GM06990 (cell line): ENCODE data around the gene NAPSA.
A peak's percentile ranks its signal among the peaks of the same experiment; 100 is the strongest.

Experiments used
- DNase-seq: peaks from one replicate; pipeline ENCODE4 v3.0.0-alpha.2; 2011; ENCODE audit not compliant: insufficient read length; ENCODE audit errors: extremely low read depth
- H3K27me3 ChIP-seq: replicated peaks from 2 replicates; pipeline ENCODE4 v1.6.0; 2011; ENCODE audit warnings: low read length; ENCODE audit not compliant: control insufficient read depth, insufficient read depth
- H3K36me3 ChIP-seq: 2 replicates; pipeline ENCODE4 v1.5.1; 2011; ENCODE audit warnings: low read length; ENCODE audit not compliant: control insufficient read depth, insufficient read depth
- H3K4me3 ChIP-seq: replicated peaks from 2 replicates; pipeline ENCODE4 v1.5.1; 2011; ENCODE audit warnings: low read depth, mild to moderate bottlenecking, control low read depth, low read length
- CTCF ChIP-seq: IDR thresholded peaks from 2 replicates; pipeline ENCODE4 v1.5.1; 2011; ENCODE audit warnings: low read length, control low read depth, mild to moderate bottlenecking, inconsistent platforms; ENCODE audit not compliant: insufficient read depth, poor library complexity, severe bottlenecking

NAPSA gene

GRCh38 chr19:50409347-50409746, 43.9 kb upstream of the NAPSA start:
- H3K36me3 ChIP-seq = peaks cover 16% of the 10 kb centered on the region

GRCh38 chr19:50406829-50407228, 41.4 kb upstream of the NAPSA start:
- Histone ChIP-seq H3K27me3 (no peaks in the 10 kb centered on the region), H3K36me3 (peaks cover 29% of the 10 kb centered on the region), H3K4me3 (no peak overlapping the region)
- no peak for DNase-seq
- no peak for TF ChIP-seq CTCF

More at GRCh38 chr19:50409347-50409746, 43.9 kb upstream of the NAPSA start:
- no peak for TF ChIP-seq CTCF
- no peak overlapping the region for H3K4me3 ChIP-seq
- H3K27me3 ChIP-seq = no peaks in the 10 kb centered on the region
- no peak for DNase-seq

GRCh38 chr19:50406156-50406820, 40.8 kb upstream of the NAPSA start:
- no peak overlapping the region for H3K4me3 ChIP-seq
- H3K27me3 ChIP-seq = no peaks in the 10 kb centered on the region
- DNase-seq = no peak
- no peak for TF ChIP-seq CTCF
- H3K36me3 ChIP-seq = peaks cover 31% of the 10 kb centered on the region

- DNase-seq = no peak
- H3K36me3 ChIP-seq = peaks cover 25% of the 10 kb centered on the region
- no peaks in the 10 kb centered on the region for H3K27me3 ChIP-seq
- TF ChIP-seq CTCF = no peak
- no peak overlapping the region for H3K4me3 ChIP-seq
Observed at GRCh38 chr19:50402544-50403301, 37.3 kb upstream of the NAPSA start.

- Histone ChIP-seq H3K4me3 (no peak overlapping the region), H3K27me3 (no peaks in the 10 kb centered on the region), H3K36me3 (peaks cover 25% of the 10 kb centered on the region)
- peak; percentile 35 for TF ChIP-seq CTCF
- no peak for DNase-seq
Observed at GRCh38 chr19:50401605-50402450, 36.4 kb upstream of the NAPSA start.
